Breast epithelium (tissue), 4 donors: ENCODE measurements around the gene ARL4D. TPM values are rescaled to one million over a fixed set of nuclear protein-coding genes. Genes with fewer than 3 reads are reported as not detected.

Source experiments
- DNase-seq, 2 donors: peaks; one replicate each; pipeline ENCODE4 v3.0.0-alpha.2; 2019; ENCODE audit warnings: low spot score in 2 of 2
- H3K27ac ChIP-seq, 2 donors: fragments of 200-600 bp; sonication (generic) in 1 of 2; one replicate each; pipeline ENCODE4 v1.5.1; 2016 to 2019; ENCODE audit warnings: mild to moderate bottlenecking in 1 of 2
- H3K27me3 ChIP-seq, 2 donors: fragments of 200-600 bp; sonication (generic) in 1 of 2; one replicate each; pipeline versions ENCODE4 v1.5.1 to v1.6.0; 2017 to 2019; ENCODE audit warnings: control low read depth in 1 of 2, mild to moderate bottlenecking in 1 of 2
- H3K36me3 ChIP-seq: fragments of 200-600 bp; one replicate; pipeline ENCODE4 v1.5.1; 2019
- H3K4me1 ChIP-seq, 2 donors: fragments of 200-600 bp; sonication (generic); one replicate each; pipeline ENCODE4 v1.5.1; 2016 to 2019; ENCODE audit warnings: control low read depth in 1 of 2
- H3K4me3 ChIP-seq, 3 donors: fragments of 200-600 bp; sonication (generic); 1 replicate in 2 of 3; 2 replicates in 1 of 3; pipeline ENCODE4 v1.5.1; 2016 to 2019; ENCODE audit warnings: mild to moderate bottlenecking in 3 of 3, moderate library complexity in 2 of 3
- H3K9me3 ChIP-seq, 2 donors: fragments of 200-600 bp; sonication (generic) in 1 of 2; one replicate each; pipeline ENCODE4 v1.5.1; 2016 to 2019; ENCODE audit warnings: control low read depth in 1 of 2
- CTCF ChIP-seq, 3 donors: fragments of 450-650 bp; IDR thresholded peaks; one replicate each; pipeline ENCODE4 v1.5.1; 2016 to 2017; ENCODE audit warnings: antibody characterized with exemption in 3 of 3, mild to moderate bottlenecking in 3 of 3, moderate library complexity in 3 of 3
- POLR2A ChIP-seq: fragments of 450-650 bp; IDR thresholded peaks from one replicate; pipeline ENCODE4 v1.6.1; 2016; ENCODE audit warnings: antibody characterized with exemption, mild to moderate bottlenecking, moderate library complexity
- POLR2AphosphoS5 ChIP-seq, 3 donors: sonication (generic); formaldehyde crosslinking; IDR thresholded peaks; one replicate each; pipeline ENCODE4 v1.6.1; 2017; ENCODE audit warnings: antibody characterized with exemption in 3 of 3
- intact Hi-C: fragments of 100-400 bp; cut with DNase I; formaldehyde crosslinking; loops from one replicate; pipeline ENCODE4 v1.15.1; 2023; ENCODE audit warnings: low total_unique reads
- total RNA-seq, 3 donors: library from RNA; depleted of rRNA; stranded (reverse); fragments of >200 nt; gene quantifications; one replicate each; pipeline ENCODE4 v1.1.0, GENCODE V29; 2016

The ARL4D gene
- 10 to 100 TPM in 1 of 3 donors, 1 to 10 TPM in 2; 6.1 to 15.4 (median 7.2) TPM for total RNA-seq

GRCh38 chr17:43398724-43399595 lies at the start of gene ARL4D:
TSS of gene ARL4D (plus strand) at chr17:43398993. CDS start at chr17:43399733, 740 bp downstream.
- no peaks in the 10 kb centered on the region for H3K36me3 ChIP-seq
- no peaks in the 10 kb centered on the region for H3K27me3 ChIP-seq
- H3K4me3 ChIP-seq: peak within 1 kb of the TSS; percentile 73 to 97 (median 91)
- peaks cover 0 to 5% of the 10 kb centered on the region in 2 donors for H3K4me1 ChIP-seq
- intact Hi-C loops: no loop called here
- H3K9me3 ChIP-seq: no peaks in the 10 kb centered on the region
- H3K27ac ChIP-seq: peak within 1 kb of the TSS; percentile 83 to 89
- TF ChIP-seq POLR2A (peak; percentile 69), CTCF (IDR thresholded peaks at IDR 0.05) (no peak), POLR2AphosphoS5 (IDR thresholded peaks at IDR 0.05) (peak; percentile 43 to 84 (median 76))
- peak; percentile 79 to 80 for DNase-seq

GRCh38 chr17:43349142-43349541 lies 49.7 kb upstream of the ARL4D start:
- TF ChIP-seq CTCF (IDR thresholded peaks at IDR 0.05) (no peak), POLR2AphosphoS5 (IDR thresholded peaks at IDR 0.05) (no peak), POLR2A (no peak)
- H3K27ac ChIP-seq: no peak overlapping the region
- intact Hi-C loops: loop anchor here (10.0 kb wide), 1 partner anchor 334 kb away; no protein-coding TSS in a partner anchor
- H3K4me3 ChIP-seq: no peak overlapping the region
- peaks cover 16 to 32% of the 10 kb centered on the region in 2 donors for H3K9me3 ChIP-seq
- H3K27me3 ChIP-seq: no peaks in the 10 kb centered on the region
- H3K36me3 ChIP-seq: no peaks in the 10 kb centered on the region
- DNase-seq: no peak
- no peaks in the 10 kb centered on the region for H3K4me1 ChIP-seq

GRCh38 chr17:43350888-43351361 lies 47.9 kb upstream of the ARL4D start:
- intact Hi-C loops: no loop called here
- no peak for TF ChIP-seq POLR2AphosphoS5 (IDR thresholded peaks at IDR 0.05)
- no peak for TF ChIP-seq POLR2A
- TF ChIP-seq CTCF (IDR thresholded peaks at IDR 0.05): no peak
- no peak for DNase-seq
- no peaks in the 10 kb centered on the region for H3K4me1 ChIP-seq
- no peak overlapping the region for H3K27ac ChIP-seq
- no peaks in the 10 kb centered on the region for H3K27me3 ChIP-seq
- H3K9me3 ChIP-seq: peaks cover 16 to 32% of the 10 kb centered on the region in 2 donors
- no peaks in the 10 kb centered on the region for H3K36me3 ChIP-seq
- H3K4me3 ChIP-seq: no peak overlapping the region

- no peak overlapping the region for H3K4me3 ChIP-seq
- H3K4me1 ChIP-seq: no peaks in the 10 kb centered on the region
- no peak overlapping the region for H3K27ac ChIP-seq
- H3K36me3 ChIP-seq: no peaks in the 10 kb centered on the region
- no peak for DNase-seq
- TF ChIP-seq CTCF (IDR thresholded peaks at IDR 0.05) (no peak), POLR2AphosphoS5 (IDR thresholded peaks at IDR 0.05) (no peak), POLR2A (no peak)
- H3K27me3 ChIP-seq: no peaks in the 10 kb centered on the region
- intact Hi-C loops: no loop called here
- H3K9me3 ChIP-seq: peaks cover 16 to 32% of the 10 kb centered on the region in 2 donors
Measured at GRCh38 chr17:43351691-43352090, 47.1 kb upstream of the ARL4D start.
